Hepatocyte (in vitro differentiated cells): Measurements from ENCODE around the gene NPAS2. TPM values are rescaled to one million over a fixed set of nuclear protein-coding genes. Genes with fewer than 3 reads are reported as not detected.

Experiments
- DNase-seq: peaks from one replicate; pipeline ENCODE4 v3.0.0-alpha.2; 2016; ENCODE audit warnings: low spot score
- H2AFZ ChIP-seq: fragments of 200-600 bp; sonication (generic); 2 replicates; pipeline ENCODE4 v1.6.0; 2016; ENCODE audit warnings: antibody characterized with exemption, mild to moderate bottlenecking
- H3K27ac ChIP-seq: fragments of 200-600 bp; sonication (generic); 2 replicates; pipeline ENCODE4 v1.5.1; 2016; ENCODE audit warnings: mild to moderate bottlenecking
- H3K27me3 ChIP-seq: fragments of 200-600 bp; sonication (generic); 2 replicates; pipeline ENCODE4 v1.6.1; 2016
- H3K36me3 ChIP-seq: fragments of 200-600 bp; sonication (generic); replicated peaks from 2 replicates; pipeline ENCODE4 v1.5.1; 2016; ENCODE audit warnings: low read depth; ENCODE audit not compliant: insufficient read depth
- H3K4me1 ChIP-seq: fragments of 200-600 bp; sonication (generic); 2 replicates; pipeline ENCODE4 v1.5.1; 2016; ENCODE audit warnings: mild to moderate bottlenecking, moderate library complexity; ENCODE audit not compliant: insufficient read depth
- H3K4me2 ChIP-seq: fragments of 200-600 bp; sonication (generic); 2 replicates; pipeline ENCODE4 v1.6.0; 2016
- H3K4me3 ChIP-seq: fragments of 200-600 bp; sonication (generic); 2 replicates; pipeline ENCODE4 v1.5.1; 2016; ENCODE audit warnings: mild to moderate bottlenecking
- H3K79me2 ChIP-seq: fragments of 200-600 bp; sonication (generic); 2 replicates; pipeline ENCODE4 v1.6.0; 2017; ENCODE audit warnings: mild to moderate bottlenecking
- H3K9me2 ChIP-seq: fragments of 200-600 bp; sonication (generic); replicated peaks from 2 replicates; pipeline ENCODE4 v1.6.0; 2017; ENCODE audit warnings: mild to moderate bottlenecking; ENCODE audit not compliant: insufficient read depth
- H3K9me3 ChIP-seq: fragments of 200-600 bp; sonication (generic); 2 replicates; pipeline ENCODE4 v1.5.1; 2016; ENCODE audit warnings: low read depth, mild to moderate bottlenecking
- H4K20me1 ChIP-seq: fragments of 200-600 bp; sonication (generic); 2 replicates; pipeline ENCODE4 v1.6.0; 2016; ENCODE audit warnings: mild to moderate bottlenecking; ENCODE audit not compliant: insufficient read depth, poor library complexity, severe bottlenecking
- CTCF ChIP-seq: fragments of 200-600 bp; sonication (generic); IDR thresholded peaks from 2 replicates; pipeline ENCODE4 v1.5.1; 2016; ENCODE audit warnings: antibody characterized with exemption, mild to moderate bottlenecking; ENCODE audit not compliant: poor library complexity
- EZH2 ChIP-seq: fragments of 200-600 bp; sonication (generic); IDR thresholded peaks from 2 replicates; pipeline ENCODE4 v1.6.1; 2016; ENCODE audit warnings: antibody characterized with exemption, mild to moderate bottlenecking, borderline replicate concordance
- EZH2phosphoT487 ChIP-seq: fragments of 200-600 bp; sonication (generic); IDR thresholded peaks from one replicate; pipeline ENCODE4 v1.6.1; 2018; ENCODE audit warnings: antibody characterized with exemption, mild to moderate bottlenecking, low read depth, moderate library complexity; ENCODE audit not compliant: unreplicated experiment, severe bottlenecking
- WGBS: methylation state at CpG from one replicate; pipeline ENCODE4 v1.1.6; 2016; ENCODE audit warnings: low lambda C conversion rate; ENCODE audit errors: missing lambda C conversion rate; 5-methylcytosine and 5-hydroxymethylcytosine counted together
- polyA plus RNA-seq: library from polyadenylated mRNA; unstranded; fragments of >200 nt; fragmentation: Nextera tagmentation; extraction: Ambion mirVana; gene quantifications from 2 replicates; pipeline ENCODE4 v1.2.1, GENCODE V29; 2016
- total RNA-seq: library from RNA; depleted of rRNA; stranded (reverse); fragments of >200 nt; gene quantifications from 2 replicates; pipeline ENCODE4 v1.2.3, GENCODE V29; 2014

NPAS2 gene
- total and polyA plus RNA-seq, 2 experiments from 2014 or later, result 7.7 to 16.8 TPM

DNA sequence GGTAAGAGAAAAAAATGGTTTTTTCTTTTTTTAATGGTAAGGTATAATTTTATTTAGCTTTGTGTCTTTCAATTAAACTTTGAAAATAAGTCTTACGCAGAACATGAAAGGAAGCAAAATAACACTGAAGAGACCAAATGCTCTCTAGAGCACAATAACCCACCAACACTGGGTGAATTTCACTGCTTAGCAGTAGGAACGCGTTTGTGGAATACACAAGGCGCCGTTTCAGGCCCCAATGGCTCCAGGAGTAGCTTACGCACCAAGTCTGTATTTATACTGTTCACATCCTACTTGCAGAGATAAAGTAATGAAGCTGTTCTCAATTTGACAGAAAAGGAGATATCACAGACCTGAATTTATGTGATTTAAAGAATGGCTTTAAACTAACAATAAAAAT, 205.6 kb downstream of the NPAS2 start:
- DNase-seq, result no peak
- no peak overlapping the region for H3K4me3 ChIP-seq
- 92% methylated on average over 6 of the region's 6 CpGs for WGBS

GRCh38 chr2:101026253-101026701, 206.3 kb downstream of the NPAS2 start:
- TF ChIP-seq EZH2, result no peak
- no peak for TF ChIP-seq CTCF
- TF ChIP-seq EZH2phosphoT487, result no peak
- Histone ChIP-seq H3K27me3 (no peaks in the 10 kb centered on the region), H3K4me1 (no peaks in the 10 kb centered on the region), H2AFZ (peak overlapping the region; percentile 35), H3K4me3 (no peak overlapping the region), H3K79me2 (no peaks in the 10 kb centered on the region), H4K20me1 (no peaks in the 10 kb centered on the region), H3K9me3 (no peaks in the 10 kb centered on the region), H3K36me3 (no peaks in the 10 kb centered on the region), H3K9me2 (no peaks in the 10 kb centered on the region), H3K27ac (peak overlapping the region; percentile 20), H3K4me2 (no peak overlapping the region)
- WGBS, result 42% methylated on average over 9 of the region's 9 CpGs
- DNase-seq, result no peak

More for the DNA sequence above, 205.6 kb downstream of the NPAS2 start:
- H3K27ac ChIP-seq, result peak overlapping the region; percentile 20
- H3K9me2 ChIP-seq, result no peaks in the 10 kb centered on the region
- no peak overlapping the region for H3K4me2 ChIP-seq
- H4K20me1 ChIP-seq, result no peaks in the 10 kb centered on the region
- H2AFZ ChIP-seq, result no peak overlapping the region
- no peaks in the 10 kb centered on the region for H3K4me1 ChIP-seq
- no peaks in the 10 kb centered on the region for H3K36me3 ChIP-seq
- TF ChIP-seq EZH2phosphoT487 (no peak), EZH2 (no peak), CTCF (no peak)
- no peaks in the 10 kb centered on the region for H3K79me2 ChIP-seq
- H3K9me3 ChIP-seq, result no peaks in the 10 kb centered on the region
- H3K27me3 ChIP-seq, result no peaks in the 10 kb centered on the region

GRCh38 chr2:101026923-101027469, 207.1 kb downstream of the NPAS2 start:
- H3K27me3 ChIP-seq, result no peaks in the 10 kb centered on the region
- no peaks in the 10 kb centered on the region for H3K9me3 ChIP-seq
- H3K36me3 ChIP-seq, result no peaks in the 10 kb centered on the region
- no peak overlapping the region for H3K27ac ChIP-seq
- no peak for DNase-seq
- no peaks in the 10 kb centered on the region for H3K9me2 ChIP-seq
- H4K20me1 ChIP-seq, result no peaks in the 10 kb centered on the region
- TF ChIP-seq EZH2phosphoT487 (no peak), CTCF (no peak), EZH2 (no peak)
- H2AFZ ChIP-seq, result no peak overlapping the region
- H3K4me2 ChIP-seq, result no peak overlapping the region
- WGBS, result 92% methylated on average over 15 of the region's 15 CpGs
- no peak overlapping the region for H3K4me3 ChIP-seq
- H3K79me2 ChIP-seq, result no peaks in the 10 kb centered on the region
- H3K4me1 ChIP-seq, result no peaks in the 10 kb centered on the region

DNA sequence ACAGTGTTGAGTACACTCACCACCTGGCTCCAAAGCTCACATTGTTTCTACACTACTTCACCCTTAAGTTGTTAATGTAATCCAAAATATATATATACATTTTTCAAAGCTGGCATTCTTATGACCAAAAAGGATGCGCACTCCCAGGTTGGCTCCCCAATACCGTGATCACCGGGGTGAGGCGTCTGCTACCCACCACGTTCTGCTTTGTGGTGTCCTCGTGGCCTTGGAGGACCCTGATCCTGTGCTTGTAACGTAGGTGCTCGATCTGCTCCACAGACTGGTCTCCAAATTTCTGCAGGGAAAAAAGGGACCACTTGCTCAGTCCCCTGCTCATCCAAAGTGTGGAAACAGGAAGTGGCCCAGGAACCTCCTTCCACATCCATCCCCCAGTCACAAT, 207.9 kb downstream of the NPAS2 start:
- Histone ChIP-seq H3K27ac (no peak overlapping the region), H4K20me1 (no peaks in the 10 kb centered on the region), H3K9me2 (no peaks in the 10 kb centered on the region), H3K9me3 (no peaks in the 10 kb centered on the region), H3K36me3 (no peaks in the 10 kb centered on the region), H2AFZ (no peak overlapping the region), H3K27me3 (no peaks in the 10 kb centered on the region), H3K4me1 (no peaks in the 10 kb centered on the region), H3K4me3 (no peak overlapping the region), H3K4me2 (no peak overlapping the region), H3K79me2 (no peaks in the 10 kb centered on the region)
- WGBS, result 97% methylated on average over 8 of the region's 8 CpGs
- no peak for DNase-seq
- TF ChIP-seq EZH2 (no peak), CTCF (no peak), EZH2phosphoT487 (no peak)
